ENCODE data around the gene ALDH3A2.

The ALDH3A2 gene

GRCh38 chr17:19619705-19620325, 28.7 kb upstream of the ALDH3A2 start:
- H3K4me3 ChIP-seq (ENCODE audit: low read depth, low read length) = no peak overlapping the region
- in situ Hi-C loops (cut with HindIII; ENCODE audit: low sequenced_read_pairs) = no loop called here
- DNase-seq (ENCODE audit: low read depth, low spot score) = no peak
- TF ChIP-seq CTCF (IDR thresholded peaks at IDR 0.05; ENCODE audit: low read depth, low read length) = no peak

GRCh38 chr17:19621697-19622096, 26.9 kb upstream of the ALDH3A2 start:
- no peak for TF ChIP-seq CTCF (IDR thresholded peaks at IDR 0.05; ENCODE audit: low read depth, low read length)
- H3K4me3 ChIP-seq (ENCODE audit: low read depth, low read length) = no peak overlapping the region
- DNase-seq (ENCODE audit: low read depth, low spot score) = no peak
- in situ Hi-C loops (cut with HindIII; ENCODE audit: low sequenced_read_pairs) = no loop called here

- TF ChIP-seq CTCF (IDR thresholded peaks at IDR 0.05; ENCODE audit: low read depth, low read length) = no peak
- in situ Hi-C loops (cut with HindIII; ENCODE audit: low sequenced_read_pairs) = no loop called here
- no peak overlapping the region for H3K4me3 ChIP-seq (ENCODE audit: low read depth, low read length)
- DNase-seq (ENCODE audit: low read depth, low spot score) = no peak
Measured at GRCh38 chr17:19626079-19626478, 22.5 kb upstream of the ALDH3A2 start.

GRCh38 chr17:19629449-19629848, 19.1 kb upstream of the ALDH3A2 start:
- in situ Hi-C loops (cut with HindIII; ENCODE audit: low sequenced_read_pairs) = no loop called here
- DNase-seq (ENCODE audit: low read depth, low spot score) = no peak
- H3K4me3 ChIP-seq (ENCODE audit: low read depth, low read length) = no peak overlapping the region
- no peak for TF ChIP-seq CTCF (IDR thresholded peaks at IDR 0.05; ENCODE audit: low read depth, low read length)

GRCh38 chr17:19630035-19630434, 18.5 kb upstream of the ALDH3A2 start:
- no peak for DNase-seq (ENCODE audit: low read depth, low spot score)
- in situ Hi-C loops (cut with HindIII; ENCODE audit: low sequenced_read_pairs) = no loop called here
- H3K4me3 ChIP-seq (ENCODE audit: low read depth, low read length) = no peak overlapping the region
- no peak for TF ChIP-seq CTCF (IDR thresholded peaks at IDR 0.05; ENCODE audit: low read depth, low read length)

GRCh38 chr17:19630661-19631060, 17.9 kb upstream of the ALDH3A2 start:
- no peak overlapping the region for H3K4me3 ChIP-seq (ENCODE audit: low read depth, low read length)
- no peak for TF ChIP-seq CTCF (IDR thresholded peaks at IDR 0.05; ENCODE audit: low read depth, low read length)
- DNase-seq (ENCODE audit: low read depth, low spot score) = no peak
- in situ Hi-C loops (cut with HindIII; ENCODE audit: low sequenced_read_pairs) = no loop called here

- TF ChIP-seq CTCF (IDR thresholded peaks at IDR 0.05; ENCODE audit: low read depth, low read length) = no peak
- H3K4me3 ChIP-seq (ENCODE audit: low read depth, low read length) = no peak overlapping the region
- no peak for DNase-seq (ENCODE audit: low read depth, low spot score)
- in situ Hi-C loops (cut with HindIII; ENCODE audit: low sequenced_read_pairs) = no loop called here
Measured at GRCh38 chr17:19631905-19632304, 16.6 kb upstream of the ALDH3A2 start.

Data from astrocyte of the spinal cord (primary cell).